ENCODE results near the gene MAFB. TPM values are rescaled to one million over a fixed set of nuclear protein-coding genes. Genes with fewer than 3 reads are reported as not detected.

Gene MAFB
- total RNA-seq, 2 experiments from 2014 or later, result not detected

DNA sequence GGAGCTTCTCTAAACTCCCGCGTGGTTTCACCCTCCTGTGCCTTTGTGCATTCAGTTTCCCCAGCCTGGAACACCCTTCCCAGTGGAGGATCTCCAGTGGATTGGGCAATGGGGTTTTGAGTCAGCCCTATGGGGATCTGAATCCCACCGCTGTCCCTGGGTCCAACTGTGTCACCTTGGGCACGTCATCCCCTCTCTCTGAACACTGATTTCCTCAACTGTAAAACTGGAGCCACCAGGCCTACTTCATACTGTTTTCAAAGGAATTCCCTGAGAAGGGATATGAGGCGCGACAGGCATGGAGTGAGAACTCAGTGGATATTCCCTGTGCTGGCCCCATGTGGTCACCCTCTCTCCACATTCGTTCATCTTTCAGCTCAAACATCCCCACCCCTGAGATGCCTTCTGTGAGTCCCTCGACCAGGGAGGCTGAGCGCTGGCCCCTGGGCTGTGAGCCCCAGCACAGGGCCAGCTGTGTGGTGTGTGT, 25.7 kb downstream of the MAFB start:
- Mint-ChIP-seq H3K27ac (no peak overlapping the region), H3K9me3 (no peaks in the 10 kb centered on the region), H3K27me3 (peaks cover 4% of the 10 kb centered on the region), H3K4me1 (ENCODE audit: low read depth) (no peaks in the 10 kb centered on the region), H3K4me3 (no peak overlapping the region), H3K36me3 (ENCODE audit: low read depth) (no peaks in the 10 kb centered on the region)
- intact Hi-C loops (cut with micrococcal nuclease), result no loop called here
- POLR2A ChIA-PET, result no interaction called here
- no peak for ATAC-seq
- CTCF ChIA-PET, result no interaction called here
- DNase-seq, result no peak
- TF ChIP-seq, protein P1, sequence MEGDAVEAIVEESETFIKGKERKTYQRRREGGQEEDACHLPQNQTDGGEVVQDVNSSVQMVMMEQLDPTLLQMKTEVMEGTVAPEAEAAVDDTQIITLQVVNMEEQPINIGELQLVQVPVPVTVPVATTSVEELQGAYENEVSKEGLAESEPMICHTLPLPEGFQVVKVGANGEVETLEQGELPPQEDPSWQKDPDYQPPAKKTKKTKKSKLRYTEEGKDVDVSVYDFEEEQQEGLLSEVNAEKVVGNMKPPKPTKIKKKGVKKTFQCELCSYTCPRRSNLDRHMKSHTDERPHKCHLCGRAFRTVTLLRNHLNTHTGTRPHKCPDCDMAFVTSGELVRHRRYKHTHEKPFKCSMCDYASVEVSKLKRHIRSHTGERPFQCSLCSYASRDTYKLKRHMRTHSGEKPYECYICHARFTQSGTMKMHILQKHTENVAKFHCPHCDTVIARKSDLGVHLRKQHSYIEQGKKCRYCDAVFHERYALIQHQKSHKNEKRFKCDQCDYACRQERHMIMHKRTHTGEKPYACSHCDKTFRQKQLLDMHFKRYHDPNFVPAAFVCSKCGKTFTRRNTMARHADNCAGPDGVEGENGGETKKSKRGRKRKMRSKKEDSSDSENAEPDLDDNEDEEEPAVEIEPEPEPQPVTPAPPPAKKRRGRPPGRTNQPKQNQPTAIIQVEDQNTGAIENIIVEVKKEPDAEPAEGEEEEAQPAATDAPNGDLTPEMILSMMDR (IDR thresholded peaks at IDR 0.05), result no peak

DNA sequence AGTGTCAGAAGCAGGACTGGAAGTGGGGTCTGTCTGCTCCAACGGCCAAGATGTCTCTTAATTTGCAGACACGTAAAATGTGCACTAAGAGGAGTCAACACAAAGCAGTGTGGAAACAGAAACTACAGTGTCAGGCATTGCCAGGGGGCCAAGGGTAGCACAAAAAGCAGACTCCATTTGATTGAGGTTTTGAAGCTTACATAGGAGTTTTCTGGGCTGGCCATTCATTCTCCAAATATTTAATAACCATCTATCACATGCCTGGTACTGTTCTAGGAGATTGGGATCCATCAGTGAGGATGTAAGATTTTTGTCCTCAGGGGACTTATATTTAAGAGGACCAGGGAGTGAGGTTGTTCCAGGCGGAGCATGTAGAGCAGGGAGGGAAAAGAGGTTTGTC, 29.5 kb downstream of the MAFB start:
- Mint-ChIP-seq H3K4me3 (no peak overlapping the region), H3K4me1 (ENCODE audit: low read depth) (no peaks in the 10 kb centered on the region), H3K9me3 (no peaks in the 10 kb centered on the region), H3K27me3 (peaks cover 7% of the 10 kb centered on the region), H3K36me3 (ENCODE audit: low read depth) (no peaks in the 10 kb centered on the region), H3K27ac (no peak overlapping the region)
- TF ChIP-seq, protein P1 (IDR thresholded peaks at IDR 0.05), result no peak
- ATAC-seq (no peak), DNase-seq (no peak)
- intact Hi-C loops (cut with micrococcal nuclease), result no loop called here
- ChIA-PET CTCF (no interaction called here), POLR2A (no interaction called here)

DNA sequence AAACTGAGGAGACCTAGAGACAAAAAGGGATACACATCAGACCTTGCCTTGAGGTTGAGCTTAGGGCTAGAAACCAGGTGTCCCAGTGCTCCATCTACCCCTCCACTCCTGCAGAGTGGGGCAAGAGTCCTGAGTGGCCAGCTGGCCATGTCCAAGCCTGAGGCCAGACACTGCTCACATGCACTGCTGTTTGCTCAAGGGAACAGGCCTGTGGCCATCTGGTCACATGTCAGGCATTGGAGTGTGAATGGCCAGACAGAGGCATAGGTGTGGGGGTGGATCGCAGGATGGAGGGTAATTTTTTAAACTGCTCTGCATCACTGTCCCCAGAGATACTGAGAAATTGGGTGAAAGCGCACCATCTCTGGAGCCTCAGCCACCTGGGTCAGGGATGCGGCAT, 30.5 kb downstream of the MAFB start:
- ATAC-seq, result no peak

DNA sequence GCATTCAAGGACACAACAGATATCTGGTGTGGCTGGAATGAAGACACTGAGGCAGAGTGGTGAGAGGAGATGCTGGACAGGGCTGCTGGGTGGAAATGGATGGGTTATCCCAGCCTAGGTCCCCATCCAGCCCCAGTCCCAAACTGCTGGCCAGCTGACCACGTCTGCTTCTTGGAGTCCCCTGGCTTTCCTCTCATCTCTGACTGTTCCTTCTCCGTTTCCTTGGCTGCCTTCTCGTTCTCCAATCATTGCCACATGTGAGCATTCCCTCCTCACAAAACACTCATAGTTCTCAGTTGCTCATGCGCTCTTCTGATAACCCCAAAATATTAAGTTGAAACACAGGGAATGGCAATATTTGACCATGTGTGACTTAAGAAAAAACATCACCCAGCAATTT, 31.5 kb downstream of the MAFB start:
- no peaks in the 10 kb centered on the region for H3K9me3 Mint-ChIP-seq
- ChIA-PET POLR2A (no interaction called here), CTCF (interaction anchor here (1.2 kb wide), 1 partner anchor 32 kb away, joined by 3 read pairs; the partner anchor contains the start of gene MAFB)
- ATAC-seq (no peak), DNase-seq (no peak)
- intact Hi-C loops (cut with micrococcal nuclease), result no loop called here
- no peak overlapping the region for H3K4me3 Mint-ChIP-seq
- TF ChIP-seq, protein P1 (IDR thresholded peaks at IDR 0.05), result no peak
- H3K4me1 Mint-ChIP-seq (ENCODE audit: low read depth), result no peaks in the 10 kb centered on the region
- peaks cover 7% of the 10 kb centered on the region for H3K27me3 Mint-ChIP-seq
- H3K36me3 Mint-ChIP-seq (ENCODE audit: low read depth), result no peaks in the 10 kb centered on the region
- H3K27ac Mint-ChIP-seq, result no peak overlapping the region

More for the DNA sequence above, 30.5 kb downstream of the MAFB start:
- CTCF ChIA-PET, result no interaction called here
- H3K36me3 Mint-ChIP-seq (ENCODE audit: low read depth), result no peaks in the 10 kb centered on the region
- H3K4me3 Mint-ChIP-seq, result no peak overlapping the region
- no peaks in the 10 kb centered on the region for H3K9me3 Mint-ChIP-seq
- DNase-seq, result no peak
- intact Hi-C loops (cut with micrococcal nuclease), result no loop called here
- TF ChIP-seq, protein P1 (IDR thresholded peaks at IDR 0.05), result no peak
- H3K4me1 Mint-ChIP-seq (ENCODE audit: low read depth), result no peaks in the 10 kb centered on the region
- no peak overlapping the region for H3K27ac Mint-ChIP-seq
- H3K27me3 Mint-ChIP-seq, result peaks cover 7% of the 10 kb centered on the region
- POLR2A ChIA-PET, result no interaction called here

DNA sequence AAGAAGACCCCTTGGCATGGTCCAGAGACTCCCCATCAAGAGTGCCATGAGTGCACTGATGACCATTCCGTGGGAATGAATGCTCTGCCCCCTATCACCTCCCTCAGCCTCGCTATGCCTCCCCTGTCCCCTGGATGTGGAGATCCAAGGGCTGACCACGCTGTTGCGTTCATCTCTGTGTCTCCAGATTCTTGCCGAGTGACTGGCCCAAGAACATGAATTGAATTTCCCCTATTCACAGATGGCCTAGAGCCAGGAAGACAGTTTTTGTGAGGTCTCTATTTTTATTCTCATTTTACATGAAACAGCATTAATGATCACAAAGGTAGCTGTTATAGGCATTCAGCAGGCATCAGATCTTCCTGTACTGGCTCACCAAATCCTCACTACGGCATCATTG, 33.6 kb downstream of the MAFB start:
- H3K4me3 Mint-ChIP-seq, result no peak overlapping the region

More for the DNA sequence above, 33.6 kb downstream of the MAFB start:
- ChIA-PET POLR2A (no interaction called here), CTCF (no interaction called here)
- TF ChIP-seq, protein P1 (IDR thresholded peaks at IDR 0.05), result no peak
- Mint-ChIP-seq H3K27ac (no peak overlapping the region), H3K9me3 (no peaks in the 10 kb centered on the region), H3K27me3 (peaks cover 7% of the 10 kb centered on the region), H3K36me3 (ENCODE audit: low read depth) (no peaks in the 10 kb centered on the region), H3K4me1 (ENCODE audit: low read depth) (no peaks in the 10 kb centered on the region)
- no peak for ATAC-seq
- no peak for DNase-seq
- intact Hi-C loops (cut with micrococcal nuclease), result no loop called here
